ENCODE data around the gene FANCG. TPM values are rescaled to one million over a fixed set of nuclear protein-coding genes. Genes with fewer than 3 reads are reported as not detected.

Gene FANCG
- total RNA-seq, 1 experiment from 2014 or later: 48.1 TPM

DNA sequence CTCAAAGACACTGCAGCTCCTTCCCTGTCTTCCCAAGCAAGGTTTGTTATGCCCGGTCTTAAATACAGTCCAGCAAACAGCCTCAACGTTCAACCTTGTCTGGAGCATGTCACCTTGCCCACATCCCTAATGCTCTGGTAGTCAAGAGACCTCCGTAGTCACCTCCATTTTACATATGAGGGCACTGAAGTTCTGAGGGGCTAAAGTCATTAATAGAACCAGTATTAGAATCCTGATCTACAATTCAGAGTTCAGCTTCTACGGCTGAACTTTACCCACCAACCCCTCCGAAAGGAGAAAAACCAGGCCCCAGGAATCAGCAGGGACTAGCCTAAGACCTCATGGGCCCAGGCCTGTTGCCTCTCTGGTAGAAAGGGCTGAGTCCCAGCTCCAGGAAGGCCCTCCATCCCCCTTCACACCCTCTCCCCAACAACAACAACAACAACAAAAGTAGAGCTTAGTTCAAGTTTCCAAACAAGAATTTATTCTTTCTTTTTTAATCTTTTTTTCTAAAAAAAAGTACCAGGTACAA is 24.0 kb upstream of the FANCG start:
- DNase-seq (ENCODE audit: low read depth): no peak

DNA sequence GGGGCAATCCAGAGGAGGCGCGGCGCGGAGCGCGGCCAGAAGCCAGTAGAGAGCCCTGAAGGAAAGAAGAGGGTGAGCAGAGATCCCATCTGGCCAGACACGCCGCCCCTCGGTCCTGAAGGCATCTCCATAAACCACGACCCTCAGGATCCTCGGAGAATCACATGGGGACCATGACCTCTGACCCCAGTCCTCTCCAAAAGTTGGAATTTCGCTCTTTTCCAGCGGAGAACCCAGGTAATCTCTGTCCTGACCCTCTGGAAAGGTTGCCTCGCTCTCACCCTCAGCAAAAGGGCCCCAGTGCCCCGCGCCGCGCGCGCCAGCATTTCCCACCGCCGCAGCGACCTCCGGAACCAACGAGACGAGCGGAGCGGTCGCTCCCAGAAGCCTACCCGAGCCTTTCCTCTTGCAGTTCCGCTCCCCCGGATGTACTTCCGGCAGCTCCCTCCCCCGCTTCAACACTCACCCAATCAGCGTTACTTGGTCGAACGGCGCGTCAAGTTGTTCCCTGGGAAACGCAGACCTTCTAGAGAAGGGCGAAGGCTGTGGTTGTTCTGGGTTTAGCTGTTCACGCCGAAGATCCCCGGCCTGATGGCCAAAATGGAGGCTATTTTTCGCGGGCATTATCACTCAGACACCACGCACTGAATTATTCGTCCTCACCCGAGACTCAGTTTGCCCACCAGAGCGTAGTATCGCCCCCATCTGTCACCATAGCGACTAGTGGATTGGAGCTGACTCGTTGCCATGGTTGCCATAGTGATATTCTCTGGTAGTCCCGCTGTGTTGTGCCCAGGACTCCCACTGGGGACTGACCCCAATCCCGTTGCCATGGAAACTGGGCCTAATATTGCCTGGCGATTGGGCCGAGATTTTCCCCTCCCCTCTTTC is 23.3 kb upstream of the FANCG start, which contains the start of gene STOML2:
TSS of gene STOML2 (minus strand) at position 363 of the 891 bp plus-strand sequence. CDS start at position 326, 37 bp downstream.
- DNase-seq (ENCODE audit: low read depth): peak; percentile 98

DNA sequence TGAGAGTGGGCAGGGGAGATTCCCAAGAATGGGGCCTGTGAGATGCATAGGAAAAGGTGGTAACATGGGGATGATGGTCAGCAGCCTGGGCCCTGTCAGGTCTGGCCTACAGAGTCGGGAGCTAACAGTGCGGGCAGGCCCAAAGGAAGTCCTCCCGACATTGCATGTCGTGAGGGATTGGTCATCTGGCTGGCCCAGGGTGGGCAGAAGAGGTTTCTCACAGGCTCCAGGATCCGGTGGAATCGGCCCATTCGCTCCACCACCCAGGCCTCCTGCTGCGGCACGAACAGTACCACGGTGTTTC is 22.7 kb upstream of the FANCG start:
- peak; percentile 17 for DNase-seq (ENCODE audit: low read depth)

GRCh38 chr9:35097573-35097972 is 17.8 kb upstream of the FANCG start:
- no peak for DNase-seq (ENCODE audit: low read depth)

DNA sequence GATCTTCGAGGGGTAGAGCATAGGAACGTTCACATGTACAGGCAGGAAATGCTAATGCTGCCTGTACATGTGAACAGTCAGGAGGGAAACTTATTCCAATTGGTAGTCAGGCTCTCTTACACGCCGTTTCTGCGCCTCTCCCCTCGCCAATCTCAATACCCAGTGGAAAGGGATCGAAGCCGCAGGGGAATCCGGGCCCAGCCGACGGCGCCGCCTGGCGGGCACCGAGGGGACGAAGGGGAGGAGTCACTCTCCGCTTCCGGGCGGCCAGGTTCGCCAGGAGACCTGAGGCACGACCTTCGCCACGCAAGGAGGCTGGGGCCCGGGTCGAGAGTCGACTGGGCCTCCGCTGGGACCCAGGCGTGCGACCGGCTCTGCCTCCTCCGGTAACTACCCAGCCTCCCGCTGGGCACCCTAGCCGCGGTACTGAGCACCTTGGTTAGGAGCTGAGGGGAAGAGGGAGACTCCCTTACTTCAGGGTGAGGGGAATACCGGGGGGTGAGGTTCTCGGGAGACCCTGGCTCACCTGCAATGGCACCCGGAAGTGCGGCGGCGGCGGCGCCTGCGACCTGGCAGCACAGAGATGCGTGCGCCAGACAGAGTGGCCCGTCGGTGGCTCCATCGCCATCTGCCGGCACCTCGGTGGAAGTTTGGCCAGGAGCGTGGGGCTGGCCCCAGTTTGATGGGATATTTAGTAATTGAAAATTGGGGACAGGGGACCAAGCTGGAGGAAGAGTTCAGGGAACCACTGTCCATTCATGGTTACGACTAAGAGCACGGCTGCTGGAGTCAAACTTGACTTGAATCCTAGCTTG is 16.5 kb upstream of the FANCG start, which contains the start of gene PIGO:
TSS of gene PIGO (minus strand) at position 557 of the 815 bp plus-strand sequence. CDS start 1,026 bp downstream, outside the sequence.
- DNase-seq (ENCODE audit: low read depth): peak; percentile 94

- no peak for DNase-seq (ENCODE audit: low read depth)
Observed at GRCh38 chr9:35091536-35091935, 11.8 kb upstream of the FANCG start.

GRCh38 chr9:35089434-35089833 is 9.7 kb upstream of the FANCG start:
- no peak for DNase-seq (ENCODE audit: low read depth)

GRCh38 chr9:35085078-35085477 is 5.3 kb upstream of the FANCG start:
- DNase-seq (ENCODE audit: low read depth): no peak

DNA sequence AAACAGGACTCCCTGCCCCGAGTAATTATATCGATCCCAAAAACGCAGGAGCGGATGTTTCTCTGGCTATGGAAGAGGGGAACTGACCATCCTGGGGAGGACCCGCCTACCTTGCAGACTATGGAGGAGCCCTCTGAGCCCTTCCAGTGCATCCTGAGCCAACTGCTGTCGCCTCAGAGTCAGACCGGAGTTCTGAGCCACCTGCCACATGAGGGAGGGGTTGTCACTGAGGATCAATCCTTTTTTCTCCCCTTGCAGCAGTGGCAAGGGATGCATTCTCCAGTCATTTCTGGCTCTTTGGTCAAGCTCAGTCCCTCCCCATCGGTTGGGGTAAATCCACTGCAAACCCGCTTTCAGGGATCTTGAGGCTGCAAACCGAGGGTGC is 709 bp downstream of the FANCG start:
- DNase-seq (ENCODE audit: low read depth): no peak

GRCh38 chr9:35078066-35078465 is 1.7 kb downstream of the FANCG start:
- no peak for DNase-seq (ENCODE audit: low read depth)

GRCh38 chr9:35076848-35077247 is 2.9 kb downstream of the FANCG start:
- no peak for DNase-seq (ENCODE audit: low read depth)

- no peak for DNase-seq (ENCODE audit: low read depth)
Observed at GRCh38 chr9:35075358-35075757, 4.4 kb downstream of the FANCG start.

DNA sequence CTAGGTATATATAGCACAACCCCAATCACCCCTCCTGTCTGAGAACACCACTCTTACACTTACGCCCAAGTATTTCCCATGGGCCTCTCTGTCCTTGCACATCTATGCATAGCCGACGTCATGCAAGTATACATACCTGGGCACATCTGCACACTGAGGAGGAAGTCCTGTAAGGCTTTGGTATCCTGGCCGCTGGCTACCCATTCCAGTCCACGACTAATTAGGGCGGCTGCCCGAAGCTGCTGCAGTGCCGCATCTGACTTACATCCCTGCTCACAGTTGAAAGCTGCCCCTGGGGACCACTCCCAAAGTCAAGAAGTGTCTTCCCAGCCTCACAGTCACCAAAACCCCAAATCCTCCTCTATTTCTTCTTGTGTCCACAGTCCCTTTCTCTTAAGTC is 5.0 kb downstream of the FANCG start:
- DNase-seq (ENCODE audit: low read depth): no peak

- no peak for DNase-seq (ENCODE audit: low read depth)
Observed at GRCh38 chr9:35074141-35074540, 5.6 kb downstream of the FANCG start.

- DNase-seq (ENCODE audit: low read depth): no peak
Observed at GRCh38 chr9:35073279-35073612, 6.5 kb downstream of the FANCG start.

GRCh38 chr9:35072461-35073278 is 7.1 kb downstream of the FANCG start, which contains the start of gene VCP:
TSS of gene VCP (minus strand) at chr9:35072625. CDS start at chr9:35072353, 272 bp downstream.
- peak; percentile 100 for DNase-seq (ENCODE audit: low read depth)

GRCh38 chr9:35071814-35072460 is 7.8 kb downstream of the FANCG start:
- DNase-seq (ENCODE audit: low read depth): peak; percentile 92

DNA sequence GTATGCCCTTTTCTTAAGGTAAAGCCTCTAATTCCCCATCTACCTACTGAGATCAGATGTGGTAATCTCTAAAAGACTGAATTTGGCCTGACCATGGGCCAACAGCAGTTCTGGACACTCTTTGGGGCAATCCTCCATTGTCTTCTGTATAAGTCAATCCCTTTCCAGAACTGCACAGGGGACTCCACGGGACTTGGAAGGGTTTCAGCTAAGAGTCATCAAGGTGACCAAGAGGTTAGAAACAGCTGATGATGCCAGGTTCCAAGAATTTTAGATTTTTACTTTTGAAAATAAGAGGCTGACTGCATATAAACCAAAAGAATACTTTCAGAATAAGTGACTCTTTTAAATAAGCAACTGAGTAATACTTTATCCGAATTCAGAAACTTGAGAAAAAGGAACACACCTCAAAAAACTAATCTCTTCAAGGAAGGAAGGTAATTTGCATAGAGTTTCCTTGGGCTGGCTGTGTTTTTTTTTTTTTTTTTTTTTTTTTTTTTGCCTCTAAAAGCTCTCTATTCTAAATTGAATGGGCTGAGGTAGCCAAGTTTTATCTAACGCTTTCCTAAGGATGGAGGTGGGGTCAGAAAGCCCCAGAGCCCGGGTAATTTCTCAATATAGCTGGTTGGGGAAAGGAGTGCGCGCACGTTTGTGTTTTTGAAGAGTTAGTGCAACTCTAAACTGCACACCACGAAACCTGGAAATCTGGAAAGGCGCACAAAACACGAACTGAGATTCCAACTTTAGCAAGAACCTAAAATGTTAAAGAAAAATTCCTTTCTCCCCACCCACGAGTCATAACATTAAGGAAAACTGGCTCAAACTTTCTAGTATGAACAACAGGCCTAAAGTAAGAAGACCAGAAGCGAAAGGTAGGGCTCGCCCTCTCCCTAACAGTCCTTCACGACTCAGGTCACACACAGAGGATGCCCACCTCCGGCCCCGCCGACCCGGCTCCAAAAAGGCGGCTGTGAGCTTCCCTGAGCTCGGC is 8.6 kb downstream of the FANCG start:
- peak; percentile 21 for DNase-seq (ENCODE audit: low read depth)

DNA sequence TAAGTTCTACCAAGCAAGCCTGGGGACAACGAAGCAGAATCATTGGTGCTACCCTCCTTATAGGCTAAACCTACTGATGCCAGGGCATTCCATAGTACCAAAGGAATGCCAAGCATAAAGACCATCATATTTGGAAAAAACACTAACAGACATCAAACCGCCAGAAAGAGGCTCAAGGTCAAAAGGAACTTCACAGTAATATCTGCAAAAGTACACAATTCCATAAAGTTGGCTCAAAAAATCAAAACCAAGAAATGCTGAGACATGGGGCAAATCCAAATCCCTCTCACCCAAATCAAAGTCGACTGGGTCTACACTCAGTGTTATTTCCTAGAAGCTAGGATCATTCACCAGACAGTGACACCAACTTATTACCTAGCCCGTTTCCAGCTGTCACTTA is 10.7 kb downstream of the FANCG start:
- no peak for DNase-seq (ENCODE audit: low read depth)

DNA sequence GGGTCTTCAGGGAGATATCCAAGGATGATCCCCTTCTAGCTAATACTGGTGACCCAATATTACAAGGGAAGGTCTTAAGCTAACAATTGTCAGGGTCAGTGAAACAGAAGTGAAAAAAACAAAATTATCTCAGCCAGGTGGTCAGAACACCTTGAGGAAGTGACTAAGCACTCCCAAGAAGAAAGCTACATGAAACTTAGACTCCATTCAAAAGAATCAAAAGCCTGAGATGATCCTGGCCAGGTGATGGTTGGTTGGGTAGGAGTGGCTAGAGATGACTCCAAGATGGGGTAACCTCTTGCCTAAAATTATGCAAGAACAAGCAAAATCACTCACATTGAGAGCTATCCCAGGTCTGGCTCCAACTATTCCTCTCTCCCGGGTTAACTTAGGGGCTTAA is 12.7 kb downstream of the FANCG start:
- DNase-seq (ENCODE audit: low read depth): no peak
